Mammary epithelial cell (primary cell): Measurements from ENCODE around the gene PCDHA9.
"Not testable (repeated sequence)": the region's sequence is repeated elsewhere in the genome, so short reads cannot be mapped to it uniquely, and the experiment has no call there.

Experiments
- EZH2 ChIP-seq: IDR thresholded peaks from 2 replicates; pipeline ENCODE4 v1.6.1; 2012; ENCODE audit warnings: low read length, inconsistent platforms, borderline replicate concordance
- TF ChIP-seq, protein P1 (sequence below), 2 donors: IDR thresholded peaks in 1 of 2; conservative IDR thresholded peaks in 1 of 2; 2 replicates each; pipeline ENCODE4 v1.5.1; 2011 to 2012; ENCODE audit warnings: inconsistent platforms in 2 of 2, low read length in 2 of 2, mild to moderate bottlenecking in 2 of 2, control low read depth in 1 of 2, low read depth in 1 of 2; ENCODE audit not compliant: insufficient read depth in 1 of 2; ENCODE audit errors: extremely low read depth in 1 of 2

DNA sequence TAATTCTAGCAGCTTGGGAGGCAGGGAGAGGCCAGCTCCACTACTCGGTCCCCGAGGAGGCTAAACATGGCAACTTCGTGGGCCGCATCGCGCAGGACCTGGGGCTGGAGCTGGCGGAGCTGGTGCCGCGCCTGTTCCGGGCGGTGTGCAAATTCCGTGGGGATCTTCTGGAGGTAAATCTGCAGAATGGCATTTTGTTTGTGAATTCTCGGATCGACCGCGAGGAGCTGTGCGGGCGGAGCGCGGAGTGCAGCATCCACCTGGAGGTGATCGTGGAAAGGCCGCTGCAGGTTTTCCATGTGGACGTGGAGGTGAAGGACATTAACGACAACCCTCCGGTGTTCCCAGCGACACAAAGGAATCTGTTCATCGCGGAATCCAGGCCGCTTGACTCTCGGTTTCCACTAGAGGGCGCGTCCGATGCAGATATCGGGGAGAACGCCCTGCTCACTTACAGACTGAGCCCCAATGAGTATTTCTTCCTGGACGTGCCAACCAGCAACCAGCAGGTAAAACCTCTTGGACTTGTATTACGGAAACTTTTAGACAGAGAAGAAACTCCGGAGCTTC lies 13.7 kb upstream of the PCDHA9 start:
- TF ChIP-seq, protein P1, sequence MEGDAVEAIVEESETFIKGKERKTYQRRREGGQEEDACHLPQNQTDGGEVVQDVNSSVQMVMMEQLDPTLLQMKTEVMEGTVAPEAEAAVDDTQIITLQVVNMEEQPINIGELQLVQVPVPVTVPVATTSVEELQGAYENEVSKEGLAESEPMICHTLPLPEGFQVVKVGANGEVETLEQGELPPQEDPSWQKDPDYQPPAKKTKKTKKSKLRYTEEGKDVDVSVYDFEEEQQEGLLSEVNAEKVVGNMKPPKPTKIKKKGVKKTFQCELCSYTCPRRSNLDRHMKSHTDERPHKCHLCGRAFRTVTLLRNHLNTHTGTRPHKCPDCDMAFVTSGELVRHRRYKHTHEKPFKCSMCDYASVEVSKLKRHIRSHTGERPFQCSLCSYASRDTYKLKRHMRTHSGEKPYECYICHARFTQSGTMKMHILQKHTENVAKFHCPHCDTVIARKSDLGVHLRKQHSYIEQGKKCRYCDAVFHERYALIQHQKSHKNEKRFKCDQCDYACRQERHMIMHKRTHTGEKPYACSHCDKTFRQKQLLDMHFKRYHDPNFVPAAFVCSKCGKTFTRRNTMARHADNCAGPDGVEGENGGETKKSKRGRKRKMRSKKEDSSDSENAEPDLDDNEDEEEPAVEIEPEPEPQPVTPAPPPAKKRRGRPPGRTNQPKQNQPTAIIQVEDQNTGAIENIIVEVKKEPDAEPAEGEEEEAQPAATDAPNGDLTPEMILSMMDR (conservative IDR thresholded peaks at IDR 0.05 in 1 of 2, IDR thresholded peaks at IDR 0.05 in 1 of 2; ENCODE audit: extremely low read depth in 1 of 2, insufficient read depth in 1 of 2, low read depth in 1 of 2, low read length in 2 of 2) = not testable (repeated sequence)
- not testable (repeated sequence) for TF ChIP-seq EZH2
